GM19395 (cell line): ENCODE data around the gene YBX3.
A peak's percentile ranks its signal among the peaks of the same experiment; 100 is the strongest.

Experiments used
- ATAC-seq: cut with Tn5 transposase; IDR thresholded peaks from one replicate; pipeline ENCODE4 v1.9.1; 2021; ENCODE audit warnings: mild to moderate bottlenecking, moderate library complexity; ENCODE audit not compliant: unreplicated experiment

The YBX3 gene

GRCh38 chr12:10722502-10722904 lies 620 bp downstream of the YBX3 start:
- peak; percentile 48 for ATAC-seq

- ATAC-seq: peak; percentile 38
Observed at GRCh38 chr12:10721651-10722501, 1.2 kb downstream of the YBX3 start.

GRCh38 chr12:10720974-10721650 lies 2.0 kb downstream of the YBX3 start:
- no peak for ATAC-seq

- no peak for ATAC-seq
Observed at GRCh38 chr12:10719482-10719881, 3.6 kb downstream of the YBX3 start.

GRCh38 chr12:10718279-10718821 lies 4.8 kb downstream of the YBX3 start:
- ATAC-seq: no peak

- no peak for ATAC-seq
Observed at GRCh38 chr12:10717410-10717809, 5.7 kb downstream of the YBX3 start.

- no peak for ATAC-seq
Observed at GRCh38 chr12:10716704-10717315, 6.3 kb downstream of the YBX3 start.

GRCh38 chr12:10716277-10716676 lies 6.8 kb downstream of the YBX3 start:
- ATAC-seq: no peak

GRCh38 chr12:10715491-10715890 lies 7.6 kb downstream of the YBX3 start:
- no peak for ATAC-seq

GRCh38 chr12:10709808-10710207 lies 13.3 kb downstream of the YBX3 start:
- ATAC-seq: no peak

- no peak for ATAC-seq
Observed at GRCh38 chr12:10708862-10709261, 14.3 kb downstream of the YBX3 start.

- ATAC-seq: no peak
Observed at GRCh38 chr12:10705655-10706054, 17.5 kb downstream of the YBX3 start.

- no peak for ATAC-seq
Observed at GRCh38 chr12:10701843-10702242, 21.3 kb downstream of the YBX3 start.

GRCh38 chr12:10701131-10701681 lies 21.9 kb downstream of the YBX3 start:
- ATAC-seq: peak; percentile 77

- ATAC-seq: no peak
Observed at GRCh38 chr12:10700581-10700980, 22.5 kb downstream of the YBX3 start.

- ATAC-seq: no peak
Observed at GRCh38 chr12:10697862-10698261, 25.3 kb downstream of the YBX3 start.

- no peak for ATAC-seq
Observed at GRCh38 chr12:10697156-10697555, 26.0 kb downstream of the YBX3 start.

GRCh38 chr12:10690906-10691305 lies 32.2 kb downstream of the YBX3 start:
- no peak for ATAC-seq

- ATAC-seq: no peak
Observed at GRCh38 chr12:10689146-10689545, 34.0 kb downstream of the YBX3 start.

GRCh38 chr12:10688042-10688441 lies 35.1 kb downstream of the YBX3 start:
- ATAC-seq: no peak

GRCh38 chr12:10673659-10674384 lies 49.3 kb downstream of the YBX3 start, which contains the start of gene STYK1:
STYK1 (minus strand) TSS chr12:10674052; CDS start chr12:10634618, 39,434 bp downstream.
- ATAC-seq: peak; percentile 72
